IMR-90 (cell line): ENCODE measurements around the gene NR1D2.

Source experiments
- CTCF ChIP-seq: conservative IDR thresholded peaks from 2 replicates; pipeline ENCODE4 v1.5.1; 2012; ENCODE audit warnings: mild to moderate bottlenecking, low read depth, low read length, improper control_type of control experiment
- POLR2A ChIP-seq: IDR thresholded peaks from 2 replicates; pipeline ENCODE4 v1.6.1; 2012; ENCODE audit warnings: mild to moderate bottlenecking, low read depth, low read length
- USF2 ChIP-seq: fragments of 150-350 bp; IDR thresholded peaks from 2 replicates; pipeline ENCODE4 v1.6.1; 2017; ENCODE audit warnings: mild to moderate bottlenecking, antibody characterized with exemption, low read length, low read depth

- no peak for TF ChIP-seq CTCF
- no peak for TF ChIP-seq POLR2A
- no peak for TF ChIP-seq USF2
Observed at GRCh38 chr3:23976555-23976954, 31.5 kb downstream of the NR1D2 start.
